B cell (primary cell): ENCODE results near the gene NUP98. TPM values are rescaled to one million over a fixed set of nuclear protein-coding genes. Genes with fewer than 3 reads are reported as not detected.

ENCODE experiments used
- ATAC-seq: fragments of 200-7000 bp; cut with Tn5 transposase; one replicate; pipeline ENCODE4 v1.10.0; 2021; ENCODE audit warnings: low read depth, mild to moderate bottlenecking, moderate number of reproducible peaks, moderate library complexity
- CTCF ChIA-PET: fragments of 350-600 bp; sonication (Branson Sonifier 250); formaldehyde crosslinking; loops from one replicate; lab custom pipeline; 2021; ENCODE audit warnings: antibody characterized with exemption, inconsistent platforms; lab: Charles Lee
- POLR2A ChIA-PET: fragments of 350-600 bp; sonication (Branson Sonifier 250); formaldehyde crosslinking; loops from one replicate; lab custom pipeline; 2021; ENCODE audit warnings: antibody characterized with exemption; lab: Charles Lee
- DNase-seq: peaks from one replicate; pipeline ENCODE4 v3.0.0; 2013
- H2AFZ ChIP-seq: 2 replicates; pipeline ENCODE4 v1.6.1; 2012; ENCODE audit warnings: mild to moderate bottlenecking, low read depth, low read length; ENCODE audit not compliant: insufficient read depth, poor library complexity, severe bottlenecking
- H3K27ac ChIP-seq, 2 donors: 1 replicate in 1 of 2; 2 replicates in 1 of 2; pipeline ENCODE4 v1.5.1; 2012 to 2013; ENCODE audit warnings: low read length in 2 of 2, mild to moderate bottlenecking in 2 of 2, moderate library complexity in 1 of 2
- H3K27me3 ChIP-seq, 4 experiments: fragments of 200-600 bp in 1 of 4; sonication (generic) in 1 of 4; replicated peaks in 1 of 4; 1 replicate in 2 of 4; 2 replicates in 2 of 4; pipeline versions ENCODE4 v1.6.1 to v1.7.0; 2013 to 2016; ENCODE audit warnings: low read length in 3 of 4, mild to moderate bottlenecking in 2 of 4, mixed read lengths in 1 of 4, moderate library complexity in 1 of 4; ENCODE audit not compliant: insufficient read depth in 4 of 4, control insufficient read depth in 3 of 4; ENCODE audit errors: control extremely low read depth in 1 of 4
- H3K36me3 ChIP-seq, 2 experiments: replicated peaks in 1 of 2; 1 replicate in 1 of 2; 2 replicates in 1 of 2; pipeline versions ENCODE4 v1.6.1 to v1.7.1; 2013; ENCODE audit warnings: low read length in 1 of 2; ENCODE audit not compliant: insufficient read depth in 2 of 2, control insufficient read depth in 1 of 2; ENCODE audit errors: control extremely low read depth in 1 of 2, extremely low read depth in 1 of 2
- H3K4me1 ChIP-seq, 2 donors: fragments of 200-600 bp in 1 of 2; sonication (generic) in 1 of 2; 1 replicate in 1 of 2; 2 replicates in 1 of 2; pipeline versions ENCODE4 v1.5.1 to v1.6.1; 2013 to 2017; ENCODE audit warnings: low read length in 2 of 2; ENCODE audit not compliant: control insufficient read depth in 2 of 2, insufficient read depth in 2 of 2
- H3K4me2 ChIP-seq: replicated peaks from 2 replicates; pipeline ENCODE3; 2012; ENCODE audit warnings: mild to moderate bottlenecking, low read depth, low read length; ENCODE audit not compliant: poor library complexity, severe bottlenecking
- H3K4me3 ChIP-seq, 5 experiments: fragments of 200-600 bp in 1 of 5; sonication (generic) in 1 of 5; 1 replicate in 3 of 5; 2 replicates in 2 of 5; pipeline versions ENCODE4 v1.5.1 to v1.7.0; 2011 to 2016; ENCODE audit warnings: low read length in 4 of 5, mild to moderate bottlenecking in 4 of 5, low read depth in 2 of 5, control low read depth in 1 of 5, moderate library complexity in 1 of 5; ENCODE audit not compliant: insufficient read depth in 1 of 5; ENCODE audit errors: control extremely low read depth in 1 of 5, extremely low read depth in 1 of 5
- H3K79me2 ChIP-seq: fragments of 200-600 bp; sonication (generic); one replicate; pipeline ENCODE4 v1.6.0; 2016; ENCODE audit warnings: low read length; ENCODE audit not compliant: control insufficient read depth, insufficient read depth
- H3K9ac ChIP-seq: fragments of 200-600 bp; sonication (generic); 2 replicates; pipeline ENCODE4 v1.6.1; 2017; ENCODE audit warnings: mild to moderate bottlenecking, low read length, moderate library complexity
- H3K9me3 ChIP-seq, 3 donors: one replicate each; pipeline versions ENCODE4 v1.6.1 to v1.7.1; 2013; ENCODE audit warnings: low read length in 2 of 3; ENCODE audit not compliant: control insufficient read depth in 2 of 3, insufficient read depth in 1 of 3; ENCODE audit errors: control extremely low read depth in 1 of 3
- H4K20me1 ChIP-seq: 2 replicates; pipeline ENCODE4 v1.6.0; 2012; ENCODE audit warnings: mild to moderate bottlenecking, low read length; ENCODE audit not compliant: insufficient read depth, control insufficient read depth, poor library complexity, severe bottlenecking
- H3K27ac Mint-ChIP-seq: one replicate; pipeline ENCODE4 v1.8.0; 2021; ENCODE audit warnings: mixed read lengths
- H3K27me3 Mint-ChIP-seq: one replicate; pipeline ENCODE4 v1.8.0; 2021; ENCODE audit warnings: mixed read lengths
- H3K4me1 Mint-ChIP-seq: one replicate; pipeline ENCODE4 v1.8.0; 2021; ENCODE audit warnings: mixed read lengths
- H3K4me3 Mint-ChIP-seq: one replicate; pipeline ENCODE4 v1.8.0; 2021; ENCODE audit warnings: mixed read lengths
- H3K9me3 Mint-ChIP-seq: one replicate; pipeline ENCODE4 v1.8.0; 2022; ENCODE audit warnings: mixed read lengths; ENCODE audit not compliant: insufficient read depth
- EZH2 ChIP-seq: IDR thresholded peaks from 2 replicates; pipeline ENCODE4 v1.6.1; 2012; ENCODE audit warnings: borderline replicate concordance, low read depth, mild to moderate bottlenecking, moderate library complexity, low read length; ENCODE audit not compliant: insufficient read depth, poor library complexity, severe bottlenecking
- WGBS: methylation state at CpG from one replicate; pipeline ENCODE4 v1.1.5; 2013; ENCODE audit warnings: missing lambda C conversion rate; ENCODE audit not compliant: insufficient coverage; 5-methylcytosine and 5-hydroxymethylcytosine counted together
- intact Hi-C: fragments of 100-400 bp; cut with micrococcal nuclease; formaldehyde crosslinking; loops from one replicate; pipeline ENCODE4 v1.10.0; 2022
- polyA plus RNA-seq: library from polyadenylated mRNA; depleted of rRNA; stranded (reverse); fragments of >200 nt; gene quantifications from 2 replicates; pipeline ENCODE4 v1.2.3, GENCODE V29; 2012
- total RNA-seq, 2 donors: library from RNA; stranded (reverse); fragments of 120-200 nt in 1 of 2; gene quantifications; 1 replicate in 1 of 2; 2 replicates in 1 of 2; pipeline versions ENCODE4 v1.2.3 to v1.2.4, GENCODE V29; 2013 to 2022
- TF ChIP-seq, protein P1 (sequence below): fragments of 200-600 bp; IDR thresholded peaks from one replicate; pipeline ENCODE4 v1.8.0; 2022; ENCODE audit warnings: antibody characterized with exemption, mild to moderate bottlenecking

Gene NUP98
- total and polyA plus RNA-seq, 2 donors (not counting 1 experiment from before 2014, with no cell fraction given) = 99.8 to 111 TPM

GRCh38 chr11:3745161-3745560, 52.2 kb downstream of the NUP98 start:
- no peak for TF ChIP-seq EZH2
- TF ChIP-seq, protein P1, sequence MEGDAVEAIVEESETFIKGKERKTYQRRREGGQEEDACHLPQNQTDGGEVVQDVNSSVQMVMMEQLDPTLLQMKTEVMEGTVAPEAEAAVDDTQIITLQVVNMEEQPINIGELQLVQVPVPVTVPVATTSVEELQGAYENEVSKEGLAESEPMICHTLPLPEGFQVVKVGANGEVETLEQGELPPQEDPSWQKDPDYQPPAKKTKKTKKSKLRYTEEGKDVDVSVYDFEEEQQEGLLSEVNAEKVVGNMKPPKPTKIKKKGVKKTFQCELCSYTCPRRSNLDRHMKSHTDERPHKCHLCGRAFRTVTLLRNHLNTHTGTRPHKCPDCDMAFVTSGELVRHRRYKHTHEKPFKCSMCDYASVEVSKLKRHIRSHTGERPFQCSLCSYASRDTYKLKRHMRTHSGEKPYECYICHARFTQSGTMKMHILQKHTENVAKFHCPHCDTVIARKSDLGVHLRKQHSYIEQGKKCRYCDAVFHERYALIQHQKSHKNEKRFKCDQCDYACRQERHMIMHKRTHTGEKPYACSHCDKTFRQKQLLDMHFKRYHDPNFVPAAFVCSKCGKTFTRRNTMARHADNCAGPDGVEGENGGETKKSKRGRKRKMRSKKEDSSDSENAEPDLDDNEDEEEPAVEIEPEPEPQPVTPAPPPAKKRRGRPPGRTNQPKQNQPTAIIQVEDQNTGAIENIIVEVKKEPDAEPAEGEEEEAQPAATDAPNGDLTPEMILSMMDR = no peak
- POLR2A ChIA-PET = no interaction called here
- Histone ChIP-seq H2AFZ (no peak overlapping the region), H3K36me3 (peaks cover 8 to 83% of the 10 kb centered on the region in 2 experiments), H3K4me1 (no peaks in the 10 kb centered on the region), H3K27me3 (no peaks in the 10 kb centered on the region), H3K4me3 (no peak overlapping the region), H3K27ac (no peak overlapping the region), H3K9ac (no peak overlapping the region), H3K9me3 (no peaks in the 10 kb centered on the region), H4K20me1 (peaks cover 7% of the 10 kb centered on the region), H3K4me2 (no peak overlapping the region), H3K79me2 (peaks cover 15% of the 10 kb centered on the region)
- ATAC-seq (no peak), DNase-seq (no peak)
- CTCF ChIA-PET = no interaction called here
- H3K27ac Mint-ChIP-seq = no peak overlapping the region
- intact Hi-C loops = no loop called here
- H3K27me3 Mint-ChIP-seq = no peaks in the 10 kb centered on the region
- H3K9me3 Mint-ChIP-seq = no peaks in the 10 kb centered on the region
- WGBS = 100% methylated on average over 1 of the region's 5 CpGs
- no peak overlapping the region for H3K4me3 Mint-ChIP-seq
- no peaks in the 10 kb centered on the region for H3K4me1 Mint-ChIP-seq

DNA sequence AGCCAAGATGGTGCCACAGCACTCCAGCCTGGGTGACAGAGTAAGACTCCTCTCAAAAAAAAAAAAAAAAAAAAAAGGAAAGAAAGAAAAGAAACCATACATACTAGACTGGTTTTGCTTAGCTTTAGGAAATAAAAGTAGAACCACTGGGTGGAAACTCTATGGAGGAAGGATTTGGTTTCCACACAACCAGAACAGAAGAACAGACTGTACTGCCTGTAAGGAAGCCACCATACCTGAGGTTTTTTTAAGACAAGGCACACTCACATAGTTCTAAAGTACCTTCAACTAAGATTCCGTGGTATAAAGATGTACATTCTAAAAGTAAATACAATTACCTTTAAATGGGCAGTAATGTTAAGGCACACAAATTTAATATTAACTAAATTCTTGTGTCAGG, 58.6 kb downstream of the NUP98 start:
- Histone ChIP-seq H3K9ac (no peak overlapping the region), H3K4me2 (no peak overlapping the region), H2AFZ (no peak overlapping the region), H3K36me3 (peaks cover 7 to 76% of the 10 kb centered on the region in 2 experiments), H3K4me3 (no peak overlapping the region), H3K9me3 (no peaks in the 10 kb centered on the region), H4K20me1 (no peaks in the 10 kb centered on the region), H3K27me3 (no peaks in the 10 kb centered on the region), H3K79me2 (peaks cover 11% of the 10 kb centered on the region), H3K4me1 (no peaks in the 10 kb centered on the region), H3K27ac (no peak overlapping the region)
- Mint-ChIP-seq H3K27me3 (no peaks in the 10 kb centered on the region), H3K4me3 (no peak overlapping the region), H3K27ac (no peak overlapping the region), H3K9me3 (no peaks in the 10 kb centered on the region), H3K4me1 (no peaks in the 10 kb centered on the region)
- no peak for TF ChIP-seq EZH2
- TF ChIP-seq, protein P1 = no peak
- POLR2A ChIA-PET = interaction anchor here (0.6 kb wide), 1 partner anchor 164 kb away, joined by 4 read pairs; no protein-coding TSS in a partner anchor
- ATAC-seq (no peak), DNase-seq (no peak)
- intact Hi-C loops = no loop called here
- WGBS = no CpG with 5 or more reads among the region's 1 CpG
- CTCF ChIA-PET = interaction anchor here (0.8 to 1.8 kb wide), 2 partner anchors 308 to 334 kb away, joined by 4 to 5 read pairs; no protein-coding TSS in a partner anchor
